Osteoblast (primary cell): ENCODE data around the gene DCXR. TPM values are rescaled to one million over a fixed set of nuclear protein-coding genes. Genes with fewer than 3 reads are reported as not detected.

Experiments used
- total RNA-seq: library from RNA; depleted of rRNA; stranded (reverse); fragments of >200 nt; gene quantifications from 2 replicates; pipeline ENCODE4 v1.2.3, GENCODE V29; 2012

Gene DCXR
- total RNA-seq, 1 donor, result 31.8 TPM

Other genes with a start within 250 kb of the DCXR start
- under 0.01 TPM in 1 of 2 replicates, not detected in the other for gene GCGR, start 233.5 kb downstream of the DCXR start, total RNA-seq
- gene MCRIP1, start 204.4 kb downstream of the DCXR start, total RNA-seq, result 136 and 163 TPM in 2 replicates
- not detected in 2 replicates for gene PPP1R27, start 202.6 kb downstream of the DCXR start, total RNA-seq
- 1,119 and 1,240 TPM in 2 replicates for gene P4HB, start 177.2 kb downstream of the DCXR start, total RNA-seq
- gene ARHGDIA, start 166.4 kb downstream of the DCXR start, total RNA-seq, result 120 and 133 TPM in 2 replicates
- gene ALYREF, start 146.1 kb downstream of the DCXR start, total RNA-seq, result 58.0 and 60.1 TPM in 2 replicates
- gene ANAPC11, start 146.0 kb downstream of the DCXR start, total RNA-seq, result 105 and 123 TPM in 2 replicates
- gene NPB, start 135.5 kb downstream of the DCXR start, total RNA-seq, result under 0.01 TPM in 1 of 2 replicates, not detected in the other
- 61.6 and 67.0 TPM in 2 replicates for gene PCYT2, start 126.3 kb downstream of the DCXR start, total RNA-seq
- 15.0 and 22.1 TPM in 2 replicates for gene SIRT7, start 119.5 kb downstream of the DCXR start, total RNA-seq
- 27.1 and 32.6 TPM in 2 replicates for gene MAFG, start 110.0 kb downstream of the DCXR start, total RNA-seq
- 121 and 141 TPM in 2 replicates for gene PYCR1, start 100.4 kb downstream of the DCXR start, total RNA-seq
- not detected in 2 replicates for gene MYADML2, start 90.5 kb downstream of the DCXR start, total RNA-seq
- 0.72 TPM in 1 of 2 replicates, not detected in the other for gene NOTUM, start 76.5 kb downstream of the DCXR start, total RNA-seq
- 33.9 and 35.8 TPM in 2 replicates for gene ASPSCR1, start 60.1 kb downstream of the DCXR start, total RNA-seq
- gene CENPX, start 14.8 kb downstream of the DCXR start, total RNA-seq, result 13.8 and 18.8 TPM in 2 replicates
- 12.1 and 13.4 TPM in 2 replicates for gene LRRC45, start 14.4 kb downstream of the DCXR start, total RNA-seq
- gene RAC3, start 6.0 kb downstream of the DCXR start, total RNA-seq, result 0.59 and 1.8 TPM in 2 replicates
- 46.3 and 52.7 TPM in 2 replicates for gene RFNG, start 14.1 kb upstream of the DCXR start, total RNA-seq
- gene GPS1, start 14.2 kb upstream of the DCXR start, total RNA-seq, result 90.2 and 93.7 TPM in 2 replicates
- 43.8 and 43.9 TPM in 2 replicates for gene DUS1L, start 28.1 kb upstream of the DCXR start, total RNA-seq
- gene FASN, start 60.5 kb upstream of the DCXR start, total RNA-seq, result 120 and 142 TPM in 2 replicates
- 21.0 and 25.9 TPM in 2 replicates for gene CCDC57, start 175.1 kb upstream of the DCXR start, total RNA-seq
- 129 and 222 TPM in 2 replicates for gene SLC16A3, start 191.3 kb upstream of the DCXR start, total RNA-seq
- 45.4 and 50.3 TPM in 2 replicates for gene CSNK1D, start 236.0 kb upstream of the DCXR start, total RNA-seq